ENCODE results near the gene NUP50. TPM values are rescaled to one million over a fixed set of nuclear protein-coding genes. Genes with fewer than 3 reads are reported as not detected.

NUP50 gene
- total and polyA plus RNA-seq, 2 of the 13 experiments (the other 11 are each of a cell fraction or from before 2014, with no cell fraction given) = 14.2 to 52.4 TPM

GRCh38 chr22:45192701-45193187 lies 29.0 kb downstream of the NUP50 start (continued):
- peak; percentile 40 for TF ChIP-seq ARID5B (CRISPR knock-in tag; IDR thresholded peaks at IDR 0.05)
- no peak for TF ChIP-seq ZSCAN12 (CRISPR knock-in tag; IDR thresholded peaks at IDR 0.05)
- no peak for TF ChIP-seq ZNF878 (CRISPR knock-in tag; IDR thresholded peaks at IDR 0.05)
- TF ChIP-seq ZNF574 (CRISPR knock-in tag; IDR thresholded peaks at IDR 0.05) = 0 out of 2 replicates have a peak, but pooled peaks have one; percentile 29
- TF ChIP-seq ATF7 (IDR thresholded peaks at IDR 0.05) = no peak
- no peak for TF ChIP-seq ATF7 (CRISPR knock-in tag; IDR thresholded peaks at IDR 0.05)
- TF ChIP-seq GZF1 (CRISPR knock-in tag; IDR thresholded peaks at IDR 0.05) = no peak
- TF ChIP-seq LBX2 (CRISPR knock-in tag; IDR thresholded peaks at IDR 0.05; ENCODE audit: borderline replicate concordance) = no peak
- TF ChIP-seq KAT2B (IDR thresholded peaks at IDR 0.05; ENCODE audit: borderline replicate concordance, low read depth, low read length) = no peak
- TF ChIP-seq ZMYM2 (CRISPR knock-in tag; IDR thresholded peaks at IDR 0.05) = no peak
- no peak for TF ChIP-seq ZNF784 (CRISPR knock-in tag; IDR thresholded peaks at IDR 0.05; ENCODE audit: borderline replicate concordance)
- TF ChIP-seq ZNF225 (CRISPR knock-in tag; IDR thresholded peaks at IDR 0.05) = no peak
- no peak for TF ChIP-seq ATF2 (CRISPR knock-in tag; IDR thresholded peaks at IDR 0.05)
- TF ChIP-seq USF2 (IDR thresholded peaks at IDR 0.05; ENCODE audit: low read depth, low read length) = peak; percentile 71
- TF ChIP-seq USF2 (CRISPR knock-in tag; IDR thresholded peaks at IDR 0.05; ENCODE audit: borderline replicate concordance) = peak; percentile 78; the same call in 1 of the 2 replicates
